Activated CD4-positive, alpha-beta memory T cell treated with anti-CD3 and anti-CD28 coated beads for 36 hours (primary cell): ENCODE measurements around the gene SMYD3. TPM values are rescaled to one million over a fixed set of nuclear protein-coding genes. Genes with fewer than 3 reads are reported as not detected.
A peak's percentile ranks its signal among the peaks of the same experiment; 100 is the strongest.

Experiments
- CTCF ChIA-PET: fragments of 350-600 bp; sonication (Branson Sonifier 250); formaldehyde crosslinking; loops from one replicate; lab custom pipeline; 2021; ENCODE audit warnings: antibody characterized with exemption, inconsistent platforms; lab: Charles Lee
- POLR2A ChIA-PET: fragments of 350-600 bp; sonication (Branson Sonifier 250); formaldehyde crosslinking; loops from one replicate; lab custom pipeline; 2021; ENCODE audit warnings: antibody characterized with exemption; lab: Charles Lee
- DNase-seq: peaks from one replicate; pipeline ENCODE4 v3.0.0-alpha.2; 2020
- H3K27ac Mint-ChIP-seq: one replicate; pipeline ENCODE4 v1.8.0; 2021; ENCODE audit warnings: mixed read lengths
- H3K27me3 Mint-ChIP-seq: one replicate; pipeline ENCODE4 v1.8.0; 2021; ENCODE audit warnings: mixed read lengths
- H3K36me3 Mint-ChIP-seq: one replicate; pipeline ENCODE4 v1.8.0; 2021; ENCODE audit warnings: mixed read lengths
- H3K4me1 Mint-ChIP-seq: one replicate; pipeline ENCODE4 v1.8.0; 2021; ENCODE audit warnings: low read depth, mixed read lengths
- H3K4me3 Mint-ChIP-seq: one replicate; pipeline ENCODE4 v1.8.0; 2021; ENCODE audit warnings: mild to moderate bottlenecking, mixed read lengths
- H3K9me3 Mint-ChIP-seq: one replicate; pipeline ENCODE4 v1.8.0; 2021; ENCODE audit warnings: mixed read lengths
- intact Hi-C: fragments of 100-400 bp; cut with micrococcal nuclease; formaldehyde crosslinking; loops from one replicate; pipeline ENCODE4 v1.15.1; 2023
- total RNA-seq, 2 experiments: library from RNA; stranded (reverse); gene quantifications; one replicate each; pipeline ENCODE4 v1.2.3, GENCODE V29; 2021

SMYD3 gene
- total RNA-seq, 2 experiments from 2014 or later: 16.6 to 20.2 TPM

DNA sequence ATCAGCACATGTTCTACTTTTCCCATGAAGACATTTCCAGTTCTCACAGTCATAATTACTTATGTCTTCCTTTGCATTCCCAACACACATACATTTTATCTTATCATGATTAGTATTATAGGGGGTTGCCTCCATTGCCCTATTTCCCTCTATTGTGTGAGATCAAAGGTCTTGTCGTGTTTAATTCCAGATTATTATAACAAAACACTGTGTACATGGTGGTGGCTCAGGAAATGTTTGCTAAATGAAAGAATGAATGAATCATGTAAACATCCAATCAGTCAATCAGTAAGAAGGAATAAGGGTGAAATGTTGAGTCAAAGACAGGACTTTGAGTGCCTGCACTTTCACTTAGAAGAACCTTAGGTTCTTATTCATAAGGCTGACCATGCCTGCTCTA, 376.0 kb downstream of the SMYD3 start:
- Mint-ChIP-seq H3K9me3 (no peaks in the 10 kb centered on the region), H3K27me3 (no peaks in the 10 kb centered on the region), H3K4me3 (no peak overlapping the region), H3K36me3 (no peaks in the 10 kb centered on the region), H3K4me1 (no peaks in the 10 kb centered on the region), H3K27ac (no peak overlapping the region)
- CTCF ChIA-PET: no interaction called here
- POLR2A ChIA-PET: no interaction called here
- intact Hi-C loops: no loop called here
- no peak for DNase-seq

DNA sequence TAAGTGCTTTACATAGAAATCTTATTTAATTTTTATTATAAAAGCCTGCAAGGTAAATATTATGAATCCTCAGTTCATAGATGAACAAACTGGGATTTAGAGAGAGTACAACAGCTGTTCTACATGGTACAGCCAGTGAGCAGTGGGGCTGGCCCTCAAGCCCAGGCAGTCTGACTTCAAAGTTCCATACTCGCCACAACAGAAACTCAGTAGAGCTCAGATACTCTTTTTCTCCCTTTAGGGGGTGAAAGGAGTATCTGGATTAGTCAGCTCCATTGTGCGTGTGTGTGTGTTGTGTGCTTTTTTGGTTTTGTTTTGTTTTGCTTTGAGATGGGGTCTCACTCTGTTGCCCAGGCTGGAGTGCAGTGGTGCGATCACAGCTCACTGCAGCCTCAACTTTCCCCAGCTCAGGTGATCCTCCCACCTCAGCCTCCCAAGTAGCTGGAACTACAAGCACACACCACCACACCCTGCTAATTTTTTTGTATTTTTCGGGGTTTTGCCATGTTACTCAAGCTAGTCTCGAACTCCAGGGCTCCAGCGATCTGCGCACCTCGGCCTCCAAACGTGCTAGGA, 378.5 kb downstream of the SMYD3 start:
- no peak overlapping the region for H3K4me3 Mint-ChIP-seq
- ChIA-PET POLR2A (no interaction called here), CTCF (no interaction called here)
- no peaks in the 10 kb centered on the region for H3K9me3 Mint-ChIP-seq
- no peaks in the 10 kb centered on the region for H3K36me3 Mint-ChIP-seq
- H3K27ac Mint-ChIP-seq: no peak overlapping the region
- no peaks in the 10 kb centered on the region for H3K27me3 Mint-ChIP-seq
- no peaks in the 10 kb centered on the region for H3K4me1 Mint-ChIP-seq
- intact Hi-C loops: no loop called here
- no peak for DNase-seq

DNA sequence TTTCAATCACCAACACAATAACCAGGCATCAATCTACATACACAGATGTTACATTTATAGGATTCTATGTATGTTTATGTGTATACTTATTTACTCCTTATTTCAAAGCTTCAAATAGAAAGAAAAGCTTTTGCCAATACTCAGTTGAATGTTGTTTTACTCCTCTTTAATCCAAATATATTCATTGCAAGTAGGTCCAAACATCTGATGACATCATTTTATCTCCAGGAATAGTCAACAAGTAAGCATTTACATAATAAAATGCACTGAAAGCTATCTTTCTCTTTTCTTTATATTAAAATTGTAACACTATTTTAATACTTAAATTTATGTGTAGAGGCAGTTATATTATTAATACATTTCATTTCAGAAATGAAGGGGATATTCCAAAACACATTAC, 380.5 kb downstream of the SMYD3 start:
- Mint-ChIP-seq H3K4me1 (no peaks in the 10 kb centered on the region), H3K27me3 (no peaks in the 10 kb centered on the region), H3K4me3 (no peak overlapping the region), H3K9me3 (no peaks in the 10 kb centered on the region), H3K36me3 (peaks cover 3% of the 10 kb centered on the region), H3K27ac (no peak overlapping the region)
- DNase-seq: no peak
- CTCF ChIA-PET: no interaction called here
- intact Hi-C loops: no loop called here
- POLR2A ChIA-PET: no interaction called here

DNA sequence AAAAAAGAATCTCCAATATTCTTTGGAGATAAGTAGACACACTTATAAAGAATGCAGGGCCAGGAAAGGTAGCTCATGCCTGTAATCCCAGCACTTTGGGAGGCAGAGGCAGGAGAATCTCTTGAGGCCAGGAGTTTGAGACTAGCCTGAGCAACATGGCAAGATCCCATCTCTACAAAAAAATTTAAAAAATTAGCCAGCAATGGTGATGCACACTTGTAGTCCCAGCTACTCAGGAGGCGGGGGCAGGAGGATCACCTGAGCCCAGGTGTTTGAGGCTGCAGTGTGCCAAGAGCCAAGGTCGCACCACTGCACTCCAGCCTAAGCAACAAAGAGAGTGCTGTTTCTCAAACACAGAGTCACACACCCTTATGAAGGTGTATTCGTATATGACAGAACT, 385.0 kb downstream of the SMYD3 start:
- POLR2A ChIA-PET: no interaction called here
- Mint-ChIP-seq H3K4me3 (no peak overlapping the region), H3K9me3 (peaks cover 2% of the 10 kb centered on the region), H3K27me3 (no peaks in the 10 kb centered on the region), H3K27ac (no peak overlapping the region), H3K36me3 (peaks cover 3% of the 10 kb centered on the region), H3K4me1 (peaks cover 7% of the 10 kb centered on the region)
- intact Hi-C loops: no loop called here
- no peak for DNase-seq
- CTCF ChIA-PET: no interaction called here

DNA sequence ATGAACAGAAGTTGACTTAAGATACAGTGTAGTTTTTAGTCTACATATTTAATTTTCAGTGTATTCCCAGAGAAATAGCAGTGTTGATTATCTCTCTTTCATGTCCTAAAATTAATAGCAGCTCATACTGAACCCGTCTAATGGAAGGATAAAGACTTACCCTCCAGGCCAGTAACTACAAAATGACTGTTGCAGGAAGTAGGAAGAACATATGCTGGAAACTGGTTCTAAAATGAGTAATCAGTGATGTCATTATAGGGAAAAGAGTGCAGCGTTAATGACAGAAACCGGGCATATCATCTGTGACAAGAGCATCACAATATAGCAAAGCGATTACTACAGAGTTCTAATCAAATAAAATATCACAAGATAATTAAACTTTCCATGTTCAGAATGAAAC, 385.5 kb downstream of the SMYD3 start:
- ChIA-PET CTCF (no interaction called here), POLR2A (no interaction called here)
- Mint-ChIP-seq H3K27ac (no peak overlapping the region), H3K27me3 (no peaks in the 10 kb centered on the region), H3K9me3 (peaks cover 2% of the 10 kb centered on the region), H3K4me1 (peaks cover 9% of the 10 kb centered on the region), H3K4me3 (no peak overlapping the region), H3K36me3 (peaks cover 3% of the 10 kb centered on the region)
- no peak for DNase-seq
- intact Hi-C loops: no loop called here

DNA sequence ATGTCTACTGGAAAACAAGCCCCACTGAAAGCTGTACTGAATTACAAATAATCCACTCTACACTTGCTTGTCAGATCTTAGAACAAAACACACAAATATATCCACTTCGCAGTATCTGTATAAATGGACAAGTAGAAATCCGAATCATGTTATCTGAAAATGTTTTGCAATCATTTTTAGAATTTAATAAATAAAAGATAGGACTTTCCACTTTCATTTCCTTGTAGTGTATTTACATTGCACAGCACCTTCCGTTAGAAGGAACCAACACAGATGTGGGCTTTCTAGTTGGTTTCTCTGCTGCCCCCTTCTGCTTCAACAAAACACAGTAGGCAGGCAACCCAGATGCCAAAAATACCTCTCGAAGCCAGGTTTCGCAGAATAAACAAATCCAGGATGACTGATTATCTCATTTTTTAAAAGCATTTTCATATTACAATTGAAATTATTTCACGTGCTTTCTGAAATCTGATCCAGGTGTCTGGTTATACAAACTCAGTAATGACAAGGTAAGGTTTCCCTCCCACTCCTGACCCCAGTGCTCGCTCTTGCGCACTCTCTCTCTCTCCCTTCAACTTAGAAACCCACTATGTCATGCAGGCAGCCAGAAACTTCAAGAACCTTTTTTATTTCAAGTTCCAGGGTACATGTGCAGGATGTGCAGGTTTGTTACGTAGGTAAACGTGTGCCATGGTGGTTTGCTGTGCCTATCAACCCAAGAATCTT, 389.9 kb downstream of the SMYD3 start:
- H3K27ac Mint-ChIP-seq: peak overlapping the region; percentile 43
- CTCF ChIA-PET: interaction anchor here (0.7 to 0.8 kb wide), 2 partner anchors 16 to 660 kb away, joined by 3 read pairs; no protein-coding TSS in a partner anchor
- peak overlapping the region; percentile 10 for H3K4me3 Mint-ChIP-seq
- H3K27me3 Mint-ChIP-seq: no peaks in the 10 kb centered on the region
- peaks cover 11% of the 10 kb centered on the region for H3K4me1 Mint-ChIP-seq
- POLR2A ChIA-PET: no interaction called here
- peaks cover 7% of the 10 kb centered on the region for H3K36me3 Mint-ChIP-seq
- peaks cover 2% of the 10 kb centered on the region for H3K9me3 Mint-ChIP-seq
- DNase-seq: peak; percentile 37
- intact Hi-C loops: loop anchor here (1.0 kb wide), 2 partner anchors 105 to 213 kb away; no protein-coding TSS in a partner anchor

DNA sequence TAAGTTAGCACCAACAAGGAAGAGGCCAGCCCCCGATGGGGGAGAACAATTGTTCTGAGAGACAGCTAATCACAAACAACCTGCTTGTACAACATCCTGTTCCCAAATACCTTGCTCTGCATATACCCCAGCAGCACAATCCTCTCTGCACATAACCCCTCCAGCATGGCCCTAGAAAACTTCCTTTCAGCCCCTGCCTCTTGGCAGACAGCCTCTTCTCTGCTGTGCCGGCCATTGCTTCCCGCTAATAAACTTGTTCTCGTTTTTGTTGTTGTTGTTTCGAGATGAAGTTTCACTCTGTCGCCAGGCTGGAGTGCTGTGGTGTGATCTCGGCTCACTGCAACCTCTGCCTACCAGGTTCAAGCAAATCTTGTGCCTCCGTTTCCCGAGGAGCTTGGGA, 392.7 kb downstream of the SMYD3 start:
- intact Hi-C loops: no loop called here
- H3K4me3 Mint-ChIP-seq: no peak overlapping the region
- peaks cover 9% of the 10 kb centered on the region for H3K9me3 Mint-ChIP-seq
- POLR2A ChIA-PET: no interaction called here
- H3K36me3 Mint-ChIP-seq: peaks cover 14% of the 10 kb centered on the region
- no peaks in the 10 kb centered on the region for H3K27me3 Mint-ChIP-seq
- H3K27ac Mint-ChIP-seq: no peak overlapping the region
- peaks cover 11% of the 10 kb centered on the region for H3K4me1 Mint-ChIP-seq
- CTCF ChIA-PET: no interaction called here
- DNase-seq: no peak

DNA sequence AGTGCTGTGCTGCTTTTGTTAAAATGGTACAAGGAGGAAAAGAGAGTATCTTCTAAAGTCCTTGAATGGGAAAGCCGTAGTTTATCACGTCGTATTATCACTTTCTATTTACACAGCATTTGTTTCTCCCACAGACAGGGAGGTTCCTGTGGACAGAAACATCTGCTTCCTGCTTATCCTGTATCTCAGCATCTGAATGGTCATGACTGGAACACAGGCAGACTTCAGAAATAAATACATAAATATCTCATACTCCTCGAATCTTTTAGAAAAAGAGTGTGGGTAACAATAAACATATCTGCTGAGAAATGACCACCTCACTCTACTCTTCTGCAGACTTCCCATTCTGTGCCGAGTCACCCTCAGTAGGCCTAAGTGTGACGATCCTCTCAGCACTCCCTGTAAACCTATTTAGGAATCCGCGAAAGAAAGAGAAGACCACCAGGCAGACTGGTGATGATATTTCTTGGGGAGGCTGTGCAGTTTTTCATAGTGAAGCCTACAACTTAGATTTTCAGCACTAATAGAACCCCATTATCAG, 393.5 kb downstream of the SMYD3 start:
- DNase-seq: no peak
- ChIA-PET POLR2A (no interaction called here), CTCF (no interaction called here)
- peaks cover 11% of the 10 kb centered on the region for H3K4me1 Mint-ChIP-seq
- intact Hi-C loops: no loop called here
- no peak overlapping the region for H3K27ac Mint-ChIP-seq
- peaks cover 9% of the 10 kb centered on the region for H3K9me3 Mint-ChIP-seq
- H3K4me3 Mint-ChIP-seq: no peak overlapping the region
- H3K27me3 Mint-ChIP-seq: no peaks in the 10 kb centered on the region
- peaks cover 14% of the 10 kb centered on the region for H3K36me3 Mint-ChIP-seq

DNA sequence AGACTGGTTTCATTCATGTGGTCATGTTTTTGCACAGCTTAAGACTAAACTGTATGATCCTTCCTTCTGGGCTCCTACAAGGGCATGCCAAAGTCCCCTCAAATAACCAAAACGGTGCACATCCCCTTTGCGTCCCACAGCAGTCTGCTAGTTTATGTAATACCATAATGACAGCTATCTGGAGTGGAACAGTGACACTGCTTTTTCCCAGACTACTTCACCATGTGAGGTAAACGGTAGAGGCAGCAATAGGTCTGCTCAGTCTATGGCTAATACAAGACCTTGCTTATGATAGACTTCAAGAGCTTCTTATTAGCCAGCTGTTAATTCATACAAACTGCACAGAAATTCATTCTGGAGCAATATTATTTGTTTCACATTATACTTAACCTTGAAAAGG, 395.5 kb downstream of the SMYD3 start:
- Mint-ChIP-seq H3K27ac (no peak overlapping the region), H3K4me3 (no peak overlapping the region), H3K27me3 (no peaks in the 10 kb centered on the region), H3K9me3 (peaks cover 7% of the 10 kb centered on the region), H3K4me1 (peaks cover 2% of the 10 kb centered on the region), H3K36me3 (peaks cover 14% of the 10 kb centered on the region)
- intact Hi-C loops: no loop called here
- ChIA-PET CTCF (no interaction called here), POLR2A (no interaction called here)
- no peak for DNase-seq

DNA sequence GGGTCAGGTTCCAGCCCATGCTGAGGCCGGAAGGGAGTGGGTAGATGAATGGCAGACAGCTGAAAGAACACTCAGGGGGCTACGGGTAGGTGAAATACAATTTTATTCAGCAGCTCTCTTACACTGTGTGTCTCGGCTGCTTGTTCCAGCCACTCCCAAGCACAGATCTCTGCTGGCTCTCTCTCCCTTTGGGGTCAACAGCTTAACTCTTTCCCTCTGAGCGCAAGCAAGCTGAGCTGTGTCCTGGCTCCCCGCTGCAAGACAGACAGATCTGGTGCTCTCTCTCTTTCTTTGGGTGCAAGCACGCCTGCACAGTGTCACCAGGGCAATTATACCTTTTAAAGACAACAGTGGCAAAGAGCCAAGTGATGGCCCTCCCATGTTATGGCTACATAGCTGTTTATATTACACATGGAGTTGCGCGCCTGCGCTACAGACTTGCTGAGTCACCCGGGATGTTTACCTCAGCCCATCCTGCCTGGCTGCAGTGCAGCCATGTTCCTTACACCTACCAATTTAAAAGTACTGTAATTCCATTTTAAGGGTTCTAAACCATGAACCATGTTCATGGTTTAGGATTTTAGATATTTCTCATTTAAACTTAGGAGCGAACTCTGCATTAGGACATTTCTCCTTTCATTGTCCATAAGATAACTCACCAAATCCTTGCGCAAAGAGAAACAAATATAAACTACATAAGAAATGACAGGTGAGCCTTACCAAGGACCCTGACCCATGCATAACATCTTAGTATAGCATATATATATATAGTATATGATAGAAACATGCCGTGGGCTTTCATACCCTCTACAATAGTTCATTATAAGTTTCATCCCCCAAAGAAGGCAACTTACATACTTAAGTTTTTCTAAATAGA, 396.5 kb downstream of the SMYD3 start:
- DNase-seq: no peak
- peaks cover 7% of the 10 kb centered on the region for H3K9me3 Mint-ChIP-seq
- ChIA-PET CTCF (no interaction called here), POLR2A (no interaction called here)
- H3K36me3 Mint-ChIP-seq: peaks cover 14% of the 10 kb centered on the region
- no peak overlapping the region for H3K4me3 Mint-ChIP-seq
- no peaks in the 10 kb centered on the region for H3K4me1 Mint-ChIP-seq
- no peak overlapping the region for H3K27ac Mint-ChIP-seq
- intact Hi-C loops: no loop called here
- no peaks in the 10 kb centered on the region for H3K27me3 Mint-ChIP-seq

DNA sequence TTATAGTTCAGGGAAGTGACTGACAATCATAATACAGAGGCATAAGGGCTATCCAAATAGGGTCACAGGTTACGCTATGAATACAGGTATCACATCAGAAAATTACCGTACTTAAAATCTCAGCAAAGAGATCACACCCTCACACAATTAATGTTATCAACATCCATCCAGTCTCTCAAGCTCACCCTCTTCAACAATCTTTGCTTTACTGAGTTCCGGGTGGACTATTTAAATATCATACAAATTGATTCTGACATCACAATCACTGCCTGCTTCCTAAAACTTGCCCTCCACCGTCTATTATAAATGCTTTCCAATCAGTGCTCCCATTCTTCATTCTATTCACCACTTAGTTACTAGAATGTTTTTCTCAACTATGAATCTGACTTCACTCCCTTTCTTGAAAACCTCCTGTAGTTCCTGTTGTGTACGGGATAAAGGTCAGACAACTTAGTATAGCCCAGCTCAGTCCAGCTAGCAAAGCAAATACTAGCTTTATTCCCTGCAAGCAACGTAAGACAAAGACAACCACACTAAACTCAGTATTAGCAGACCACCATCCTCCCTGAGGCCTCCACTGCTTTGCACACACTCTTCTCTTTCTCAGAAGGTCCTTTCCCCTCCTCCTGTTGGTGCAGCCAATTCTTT, 398.7 kb downstream of the SMYD3 start:
- POLR2A ChIA-PET: no interaction called here
- CTCF ChIA-PET: interaction anchor here (1.1 kb wide), 1 partner anchor 98 kb away, joined by 4 read pairs; no protein-coding TSS in a partner anchor
- Mint-ChIP-seq H3K4me3 (no peak overlapping the region), H3K4me1 (no peaks in the 10 kb centered on the region), H3K27me3 (no peaks in the 10 kb centered on the region), H3K36me3 (peaks cover 7% of the 10 kb centered on the region), H3K27ac (no peak overlapping the region), H3K9me3 (peaks cover 7% of the 10 kb centered on the region)
- no peak for DNase-seq
- intact Hi-C loops: no loop called here
